ENCODE results near the gene UBE2E2. TPM values are rescaled to one million over a fixed set of nuclear protein-coding genes. Genes with fewer than 3 reads are reported as not detected.

UBE2E2 gene
- total RNA-seq, 1 donor from 2014 or later: 85.2 TPM

DNA sequence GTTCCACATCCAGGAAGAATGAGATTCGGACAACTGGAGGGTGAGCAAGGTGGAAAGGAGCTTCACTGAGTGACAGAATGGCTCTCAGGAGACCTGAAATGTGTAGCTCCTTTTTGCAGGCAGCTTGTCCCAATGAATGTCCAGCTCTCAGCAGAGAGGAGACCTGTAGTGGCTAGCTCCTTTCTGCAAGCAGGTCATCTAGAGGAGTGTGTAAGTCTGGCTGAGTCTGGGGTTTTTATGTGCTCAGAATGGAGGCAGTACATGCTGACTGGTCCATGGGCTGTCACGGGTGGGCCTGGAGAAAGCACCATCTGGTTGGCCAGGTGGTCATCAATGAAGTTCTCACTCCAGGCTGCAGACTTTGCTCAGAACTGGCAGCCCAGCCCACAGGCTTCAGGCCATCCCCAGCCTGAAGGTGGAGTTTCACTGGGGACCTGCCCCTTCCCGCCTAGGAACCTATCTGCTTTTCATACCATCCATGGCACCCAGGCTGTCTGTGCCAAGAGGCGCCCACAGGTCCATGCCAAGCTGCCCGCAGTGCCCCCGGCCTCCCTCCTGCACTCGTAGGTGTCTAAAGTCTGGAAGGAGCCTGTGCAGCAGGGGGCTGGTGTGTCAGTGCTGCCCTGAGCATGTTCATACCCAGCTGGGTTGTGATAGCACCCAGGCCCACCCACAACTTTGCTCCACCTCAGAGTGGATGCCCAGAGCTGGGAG, 276.6 kb downstream of the UBE2E2 start:
- Mint-ChIP-seq H3K4me1 (ENCODE audit: low read depth) (peaks cover 18% of the 10 kb centered on the region), H3K27ac (ENCODE audit: unreplicated experiment) (no peak overlapping the region), H3K9me3 (ENCODE audit: low read depth) (peaks cover 4% of the 10 kb centered on the region), H3K36me3 (ENCODE audit: low read depth) (no peaks in the 10 kb centered on the region), H3K4me3 (ENCODE audit: unreplicated experiment) (no peak overlapping the region), H3K27me3 (ENCODE audit: low read depth) (no peaks in the 10 kb centered on the region)
- TF ChIP-seq CTCF (IDR thresholded peaks at IDR 0.05): no peak
- DNase-seq (ENCODE audit: low spot score): no peak

DNA sequence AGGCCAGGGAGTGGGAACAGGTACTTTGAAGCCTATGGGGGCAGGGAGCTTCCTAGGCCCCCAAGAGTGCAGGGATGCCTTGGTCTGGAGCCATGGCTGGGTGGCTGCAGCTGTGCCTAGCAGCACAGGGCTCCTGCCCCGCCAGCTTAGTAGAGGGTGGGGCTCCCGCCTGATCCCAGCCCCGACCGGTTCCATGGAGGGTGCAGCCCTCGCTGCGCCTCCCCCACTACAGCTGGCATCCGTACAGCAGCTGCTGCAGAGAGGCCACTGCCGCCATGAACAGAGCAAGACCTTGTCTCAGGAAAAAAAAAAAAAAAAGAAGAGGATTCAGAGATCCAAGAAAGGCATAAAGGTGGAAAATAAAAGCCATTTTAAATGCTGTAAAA, 277.2 kb downstream of the UBE2E2 start:
- no peak for TF ChIP-seq CTCF (IDR thresholded peaks at IDR 0.05)
- H3K4me3 Mint-ChIP-seq (ENCODE audit: unreplicated experiment): no peak overlapping the region
- peaks cover 14% of the 10 kb centered on the region for H3K4me1 Mint-ChIP-seq (ENCODE audit: low read depth)
- no peaks in the 10 kb centered on the region for H3K36me3 Mint-ChIP-seq (ENCODE audit: low read depth)
- no peak for DNase-seq (ENCODE audit: low spot score)
- no peak overlapping the region for H3K27ac Mint-ChIP-seq (ENCODE audit: unreplicated experiment)
- H3K9me3 Mint-ChIP-seq (ENCODE audit: low read depth): peaks cover 4% of the 10 kb centered on the region
- H3K27me3 Mint-ChIP-seq (ENCODE audit: low read depth): no peaks in the 10 kb centered on the region

GRCh38 chr3:23481011-23481615, 278.0 kb downstream of the UBE2E2 start:
- no peak for DNase-seq (ENCODE audit: low spot score)
- Mint-ChIP-seq H3K9me3 (ENCODE audit: low read depth) (peaks cover 4% of the 10 kb centered on the region), H3K4me3 (ENCODE audit: unreplicated experiment) (no peak overlapping the region), H3K27me3 (ENCODE audit: low read depth) (no peaks in the 10 kb centered on the region), H3K36me3 (ENCODE audit: low read depth) (no peaks in the 10 kb centered on the region), H3K4me1 (ENCODE audit: low read depth) (peaks cover 14% of the 10 kb centered on the region), H3K27ac (ENCODE audit: unreplicated experiment) (no peak overlapping the region)
- no peak for TF ChIP-seq CTCF (IDR thresholded peaks at IDR 0.05)

DNA sequence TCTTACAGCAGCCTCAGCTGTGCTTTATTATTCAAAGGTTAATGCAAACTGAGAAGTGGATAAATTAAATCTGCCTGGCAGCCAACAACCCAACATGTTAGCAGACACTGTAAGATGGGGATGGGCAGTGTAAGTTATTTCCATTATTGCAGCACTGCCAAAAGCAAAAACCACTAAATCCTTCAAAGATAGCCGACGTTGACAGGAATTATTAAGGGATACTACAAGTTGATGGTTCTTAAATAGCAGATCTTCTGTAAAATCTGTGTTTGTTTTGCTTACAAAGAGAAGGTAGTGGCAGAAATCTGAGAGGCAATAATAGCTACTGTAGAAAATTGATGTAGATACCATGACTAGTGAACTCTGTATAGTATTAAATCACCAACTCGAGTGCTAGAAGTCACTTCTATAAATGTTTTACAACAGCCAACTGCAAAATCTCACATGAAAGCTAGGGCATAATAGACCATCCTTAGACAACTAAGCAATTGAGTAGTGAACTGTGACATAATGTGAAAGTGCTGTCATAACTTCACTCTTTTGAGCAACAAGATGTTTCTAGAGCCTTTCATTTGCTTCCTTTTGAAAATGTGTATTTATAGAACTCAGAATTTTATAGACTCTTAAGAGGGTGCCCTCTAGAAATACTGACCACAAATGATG, 278.6 kb downstream of the UBE2E2 start:
- Mint-ChIP-seq H3K4me1 (ENCODE audit: low read depth) (peaks cover 14% of the 10 kb centered on the region), H3K4me3 (ENCODE audit: unreplicated experiment) (no peak overlapping the region), H3K27me3 (ENCODE audit: low read depth) (no peaks in the 10 kb centered on the region), H3K36me3 (ENCODE audit: low read depth) (no peaks in the 10 kb centered on the region), H3K27ac (ENCODE audit: unreplicated experiment) (no peak overlapping the region), H3K9me3 (ENCODE audit: low read depth) (peaks cover 4% of the 10 kb centered on the region)
- DNase-seq (ENCODE audit: low spot score): no peak
- no peak for TF ChIP-seq CTCF (IDR thresholded peaks at IDR 0.05)

GRCh38 chr3:23484386-23484785, 281.3 kb downstream of the UBE2E2 start:
- H3K4me1 Mint-ChIP-seq (ENCODE audit: low read depth): peaks cover 22% of the 10 kb centered on the region
- TF ChIP-seq CTCF (IDR thresholded peaks at IDR 0.05): no peak
- H3K36me3 Mint-ChIP-seq (ENCODE audit: low read depth): no peaks in the 10 kb centered on the region
- no peak overlapping the region for H3K27ac Mint-ChIP-seq (ENCODE audit: unreplicated experiment)
- no peak for DNase-seq (ENCODE audit: low spot score)
- no peaks in the 10 kb centered on the region for H3K27me3 Mint-ChIP-seq (ENCODE audit: low read depth)
- no peaks in the 10 kb centered on the region for H3K9me3 Mint-ChIP-seq (ENCODE audit: low read depth)
- H3K4me3 Mint-ChIP-seq (ENCODE audit: unreplicated experiment): no peak overlapping the region

Data from chondrocyte (in vitro differentiated cells).